ENCODE measurements around the gene ANKK1.

DNA sequence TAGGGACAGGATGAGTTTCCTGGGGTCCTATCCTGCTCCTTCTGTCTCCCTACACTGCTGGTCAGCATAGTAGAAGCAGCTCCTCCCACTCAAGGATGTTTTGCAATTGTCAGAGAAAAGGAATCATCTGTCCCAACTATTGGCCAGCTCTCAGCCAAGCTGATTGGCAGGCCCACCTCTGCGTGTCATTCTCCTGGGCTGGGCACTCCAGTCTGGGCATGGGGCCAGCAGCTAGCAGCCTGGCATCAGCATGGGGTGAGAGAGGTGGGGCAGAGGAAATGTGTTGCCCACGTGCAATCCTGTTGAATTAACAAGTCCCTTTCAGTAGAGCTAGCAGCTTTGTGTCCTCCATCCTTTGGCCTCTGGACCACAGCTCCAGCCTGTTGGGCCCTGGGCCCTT lies 14.1 kb downstream of the ANKK1 start:
- no peak for TF ChIP-seq POLR2AphosphoS5 (IDR thresholded peaks at IDR 0.05; ENCODE audit: low read depth, low read length)
- TF ChIP-seq POLR2A (IDR thresholded peaks at IDR 0.05; ENCODE audit: low read depth, low read length): no peak
- TF ChIP-seq TAF1 (IDR thresholded peaks at IDR 0.05; ENCODE audit: borderline replicate concordance, low read depth, low read length): no peak
